Esophagus squamous epithelium (tissue), 4 donors: ENCODE measurements around the gene PPL.

Experiments used
- POLR2A ChIP-seq, 4 donors: fragments of 450-650 bp; IDR thresholded peaks; one replicate each; pipeline ENCODE4 v1.6.1; 2017; ENCODE audit warnings: antibody characterized with exemption in 4 of 4, mild to moderate bottlenecking in 4 of 4, moderate library complexity in 3 of 4
- TF ChIP-seq, protein P1 (sequence below), 6 experiments: fragments of 450-650 bp in 4 of 6; fragments of 200-600 bp in 2 of 6; sonication (generic) in 2 of 6; IDR thresholded peaks; one replicate each; pipeline ENCODE4 v1.5.1; 2016 to 2019; ENCODE audit warnings: antibody characterized with exemption in 6 of 6, mild to moderate bottlenecking in 4 of 6, moderate library complexity in 4 of 6

DNA sequence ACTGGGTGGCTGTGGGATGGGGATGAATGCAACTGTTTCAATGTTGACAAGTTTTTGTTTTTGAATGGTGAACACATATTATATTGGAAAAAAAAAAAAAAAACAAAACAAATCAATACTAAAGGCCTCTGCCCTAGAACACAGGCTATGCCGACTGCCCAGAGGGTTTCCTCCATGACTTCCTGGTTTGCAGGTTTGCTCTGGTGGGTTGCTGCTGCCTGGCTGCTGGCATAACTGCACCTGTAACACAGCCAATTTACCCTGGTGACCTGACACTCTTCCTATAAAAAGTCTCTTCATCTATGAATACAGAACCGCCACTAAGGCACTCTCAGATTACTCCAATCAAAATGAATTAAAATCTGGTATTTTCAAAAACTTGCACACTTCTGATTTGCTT, 100.2 kb downstream of the PPL start:
- TF ChIP-seq, protein P1, sequence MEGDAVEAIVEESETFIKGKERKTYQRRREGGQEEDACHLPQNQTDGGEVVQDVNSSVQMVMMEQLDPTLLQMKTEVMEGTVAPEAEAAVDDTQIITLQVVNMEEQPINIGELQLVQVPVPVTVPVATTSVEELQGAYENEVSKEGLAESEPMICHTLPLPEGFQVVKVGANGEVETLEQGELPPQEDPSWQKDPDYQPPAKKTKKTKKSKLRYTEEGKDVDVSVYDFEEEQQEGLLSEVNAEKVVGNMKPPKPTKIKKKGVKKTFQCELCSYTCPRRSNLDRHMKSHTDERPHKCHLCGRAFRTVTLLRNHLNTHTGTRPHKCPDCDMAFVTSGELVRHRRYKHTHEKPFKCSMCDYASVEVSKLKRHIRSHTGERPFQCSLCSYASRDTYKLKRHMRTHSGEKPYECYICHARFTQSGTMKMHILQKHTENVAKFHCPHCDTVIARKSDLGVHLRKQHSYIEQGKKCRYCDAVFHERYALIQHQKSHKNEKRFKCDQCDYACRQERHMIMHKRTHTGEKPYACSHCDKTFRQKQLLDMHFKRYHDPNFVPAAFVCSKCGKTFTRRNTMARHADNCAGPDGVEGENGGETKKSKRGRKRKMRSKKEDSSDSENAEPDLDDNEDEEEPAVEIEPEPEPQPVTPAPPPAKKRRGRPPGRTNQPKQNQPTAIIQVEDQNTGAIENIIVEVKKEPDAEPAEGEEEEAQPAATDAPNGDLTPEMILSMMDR (IDR thresholded peaks at IDR 0.05), result no peak
- no peak for TF ChIP-seq POLR2A (IDR thresholded peaks at IDR 0.05)
